Trophoblast cell (in vitro differentiated cells and primary cell): ENCODE measurements around the gene GLOD5.

ENCODE experiments used
- DNase-seq, 2 donors: peaks; one replicate each; pipeline ENCODE4 v3.0.0-alpha.2; 2016
- H2AFZ ChIP-seq: 2 replicates; pipeline ENCODE4 v1.6.1; 2013; ENCODE audit warnings: low read length, moderate library complexity, mild to moderate bottlenecking; ENCODE audit not compliant: insufficient read depth, poor library complexity
- H2AK5ac ChIP-seq: 2 replicates; pipeline ENCODE4 v1.6.1; 2013; ENCODE audit warnings: mild to moderate bottlenecking, low read length
- H2BK120ac ChIP-seq: 2 replicates; pipeline ENCODE4 v1.6.1; 2013; ENCODE audit warnings: low read length, mild to moderate bottlenecking, moderate library complexity; ENCODE audit not compliant: insufficient read depth, poor library complexity
- H2BK12ac ChIP-seq: 2 replicates; pipeline ENCODE4 v1.6.1; 2013; ENCODE audit warnings: mild to moderate bottlenecking, low read length, moderate library complexity
- H2BK5ac ChIP-seq: 2 replicates; pipeline ENCODE4 v1.6.1; 2013; ENCODE audit warnings: low read length, low read depth, moderate library complexity, mild to moderate bottlenecking; ENCODE audit not compliant: poor library complexity
- H3K14ac ChIP-seq: 2 replicates; pipeline ENCODE4 v1.6.1; 2013; ENCODE audit warnings: mild to moderate bottlenecking, low read length
- H3K18ac ChIP-seq: 2 replicates; pipeline ENCODE4 v1.6.1; 2013; ENCODE audit warnings: mild to moderate bottlenecking, low read length
- H3K23ac ChIP-seq: 2 replicates; pipeline ENCODE4 v1.6.1; 2013; ENCODE audit warnings: low read length
- H3K27ac ChIP-seq: 2 replicates; pipeline ENCODE4 v1.5.1; 2013; ENCODE audit warnings: low read depth, mild to moderate bottlenecking, inconsistent platforms, low read length, moderate library complexity
- H3K27me3 ChIP-seq: 2 replicates; pipeline ENCODE4 v1.6.1; 2013; ENCODE audit warnings: inconsistent platforms, mild to moderate bottlenecking, low read length, moderate library complexity; ENCODE audit not compliant: insufficient read depth
- H3K36me3 ChIP-seq, 2 experiments: 1 replicate in 1 of 2; 2 replicates in 1 of 2; pipeline ENCODE4 v1.6.1; 2013; ENCODE audit warnings: low read length in 2 of 2, mild to moderate bottlenecking in 2 of 2, moderate library complexity in 1 of 2; ENCODE audit not compliant: insufficient read depth in 2 of 2, control insufficient read depth in 1 of 2
- H3K4ac ChIP-seq: 2 replicates; pipeline ENCODE4 v1.6.1; 2013; ENCODE audit warnings: low read depth, mild to moderate bottlenecking, low read length, moderate library complexity
- H3K4me1 ChIP-seq, 2 experiments: 1 replicate in 1 of 2; 2 replicates in 1 of 2; pipeline ENCODE4 v1.6.1; 2013; ENCODE audit warnings: low read length in 2 of 2, mild to moderate bottlenecking in 2 of 2, moderate library complexity in 1 of 2; ENCODE audit not compliant: insufficient read depth in 2 of 2, control insufficient read depth in 1 of 2
- H3K4me2 ChIP-seq: 2 replicates; pipeline ENCODE4 v1.6.1; 2013; ENCODE audit warnings: inconsistent platforms, mild to moderate bottlenecking, low read length, moderate library complexity
- H3K4me3 ChIP-seq: 2 replicates; pipeline ENCODE4 v1.5.1; 2013; ENCODE audit warnings: mild to moderate bottlenecking, low read depth, low read length, inconsistent platforms
- H3K79me1 ChIP-seq: one replicate; pipeline ENCODE4 v1.6.1; 2013; ENCODE audit warnings: low read length
- H3K79me2 ChIP-seq: 2 replicates; pipeline ENCODE4 v1.6.1; 2013; ENCODE audit warnings: low read length, mild to moderate bottlenecking; ENCODE audit not compliant: control insufficient read depth, insufficient read depth, poor library complexity
- H3K9ac ChIP-seq: 2 replicates; pipeline ENCODE4 v1.6.1; 2013; ENCODE audit warnings: mild to moderate bottlenecking, low read length
- H3K9me3 ChIP-seq: 2 replicates; pipeline ENCODE4 v1.6.1; 2013; ENCODE audit warnings: low read depth, mild to moderate bottlenecking, control low read depth, inconsistent platforms, low read length; ENCODE audit not compliant: insufficient read depth
- H4K12ac ChIP-seq: 2 replicates; pipeline ENCODE4 v1.6.1; 2013; ENCODE audit warnings: low read depth, mild to moderate bottlenecking, low read length, moderate library complexity
- H4K8ac ChIP-seq: 2 replicates; pipeline ENCODE4 v1.6.1; 2013; ENCODE audit warnings: low read depth, mild to moderate bottlenecking, low read length, moderate library complexity
- H4K91ac ChIP-seq: one replicate; pipeline ENCODE4 v1.6.1; 2013; ENCODE audit warnings: low read depth, mild to moderate bottlenecking, low read length, moderate library complexity
- WGBS: extraction: QIAGEN DNeasy Blood & Tissue Kit; methylation state at CpG from one replicate; pipeline ENCODE4 v1.1.7; 2013; ENCODE audit warnings: missing lambda C conversion rate; ENCODE audit not compliant: insufficient read length, insufficient coverage; ENCODE audit errors: extremely low coverage; 5-methylcytosine and 5-hydroxymethylcytosine counted together

The GLOD5 gene

DNA sequence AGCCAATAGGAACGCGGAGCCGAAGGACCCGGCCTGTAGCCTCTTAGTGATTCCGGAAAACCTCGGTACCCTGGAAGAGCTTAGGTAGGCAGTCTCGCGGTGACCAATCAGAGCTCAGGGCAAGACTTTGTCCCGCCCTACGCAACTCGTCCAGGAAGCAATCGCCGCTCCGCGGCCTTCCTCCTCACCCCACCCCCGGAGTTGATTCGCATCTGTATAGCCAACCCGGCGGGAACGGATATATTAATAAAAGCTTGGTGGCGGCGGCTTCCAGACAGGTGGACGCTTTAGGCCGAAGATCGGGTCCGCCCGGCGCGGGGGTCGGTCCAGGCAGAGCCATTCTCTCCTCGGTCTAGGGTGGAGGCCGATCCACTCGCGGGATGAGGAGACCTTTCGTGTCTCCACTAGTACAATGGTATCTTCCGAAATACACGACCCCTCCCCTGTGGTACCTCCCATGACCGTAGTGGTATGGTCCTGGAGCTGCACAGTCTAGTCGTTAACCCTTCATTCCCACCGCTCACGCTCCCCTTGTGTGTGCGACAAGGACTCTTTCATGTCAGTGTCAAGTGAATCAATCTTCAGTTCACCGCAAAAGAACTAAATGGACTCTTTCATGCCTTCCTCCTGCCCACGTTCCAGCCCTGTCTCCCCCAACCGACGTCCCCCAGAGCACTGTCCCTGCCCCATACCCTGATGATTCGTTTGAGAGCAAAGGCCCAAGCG lies 24.2 kb upstream of the GLOD5 start:
- H3K36me3 ChIP-seq: no peaks in the 10 kb centered on the region
- peak overlapping the region; percentile 68 for H3K18ac ChIP-seq
- no peak overlapping the region for H3K23ac ChIP-seq
- no peak overlapping the region for H2AK5ac ChIP-seq
- H3K9me3 ChIP-seq: no peaks in the 10 kb centered on the region
- peak overlapping the region; percentile 59 for H2BK5ac ChIP-seq
- peaks cover 10% of the 10 kb centered on the region for H3K79me1 ChIP-seq
- H3K14ac ChIP-seq: peak overlapping the region; percentile 70
- H4K12ac ChIP-seq: peak overlapping the region; percentile 80
- H3K27ac ChIP-seq: peak overlapping the region; percentile 94
- peak; percentile 91 to 94 for DNase-seq
- peak overlapping the region; percentile 83 for H2BK120ac ChIP-seq
- H3K79me2 ChIP-seq: peaks cover 3% of the 10 kb centered on the region
- H2BK12ac ChIP-seq: no peak overlapping the region
- H3K27me3 ChIP-seq: no peaks in the 10 kb centered on the region
- peak overlapping the region; percentile 83 for H3K4me3 ChIP-seq
- peaks cover 5 to 6% of the 10 kb centered on the region in 2 experiments for H3K4me1 ChIP-seq
- peak overlapping the region; percentile 68 for H2AFZ ChIP-seq
- WGBS: no CpG with 5 or more reads among the region's 48 CpGs
- peak overlapping the region; percentile 98 for H4K8ac ChIP-seq
- H3K4ac ChIP-seq: peak overlapping the region; percentile 83
- H3K9ac ChIP-seq: peak overlapping the region; percentile 83
- peak overlapping the region; percentile 96 for H4K91ac ChIP-seq
- peak overlapping the region; percentile 74 for H3K4me2 ChIP-seq

DNA sequence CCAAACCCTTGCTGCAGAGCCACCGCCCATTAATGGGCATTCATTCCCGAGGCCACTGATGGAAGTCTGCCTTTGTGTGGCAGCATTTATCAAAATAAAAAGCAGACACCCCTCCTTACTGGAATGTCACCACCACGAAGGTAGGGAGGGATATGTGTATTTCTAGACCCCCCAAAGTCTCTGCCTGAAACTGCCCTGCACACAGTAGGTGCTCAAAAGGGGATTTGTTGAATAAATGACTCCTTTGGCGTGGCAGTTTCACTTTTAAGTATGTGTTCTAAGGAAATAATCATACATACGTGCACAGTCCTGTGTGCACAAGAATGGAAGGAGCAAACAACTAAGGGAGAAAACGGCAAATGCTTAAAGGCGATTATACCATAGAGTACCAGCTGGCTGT lies 23.6 kb upstream of the GLOD5 start:
- H2AK5ac ChIP-seq: no peak overlapping the region
- H3K18ac ChIP-seq: peak overlapping the region; percentile 68
- peak overlapping the region; percentile 73 for H2BK120ac ChIP-seq
- peaks cover 3% of the 10 kb centered on the region for H3K79me2 ChIP-seq
- peaks cover 10% of the 10 kb centered on the region for H3K79me1 ChIP-seq
- peak overlapping the region; percentile 80 for H4K12ac ChIP-seq
- peak overlapping the region; percentile 68 for H2AFZ ChIP-seq
- peak overlapping the region; percentile 80 for H3K4ac ChIP-seq
- peak overlapping the region; percentile 94 for H3K27ac ChIP-seq
- H4K91ac ChIP-seq: peak overlapping the region; percentile 96
- H2BK12ac ChIP-seq: no peak overlapping the region
- no CpG with 5 or more reads among the region's 7 CpGs for WGBS
- peak overlapping the region; percentile 83 for H3K4me3 ChIP-seq
- H3K23ac ChIP-seq: no peak overlapping the region
- H3K14ac ChIP-seq: peak overlapping the region; percentile 70
- no peaks in the 10 kb centered on the region for H3K9me3 ChIP-seq
- peak overlapping the region; percentile 74 for H3K4me2 ChIP-seq
- peak overlapping the region; percentile 83 for H3K9ac ChIP-seq
- H3K27me3 ChIP-seq: no peaks in the 10 kb centered on the region
- DNase-seq: no peak
- H2BK5ac ChIP-seq: peak overlapping the region; percentile 59
- H3K4me1 ChIP-seq: peaks cover 5 to 6% of the 10 kb centered on the region in 2 experiments
- no peaks in the 10 kb centered on the region for H3K36me3 ChIP-seq
- H4K8ac ChIP-seq: peak overlapping the region; percentile 98

DNA sequence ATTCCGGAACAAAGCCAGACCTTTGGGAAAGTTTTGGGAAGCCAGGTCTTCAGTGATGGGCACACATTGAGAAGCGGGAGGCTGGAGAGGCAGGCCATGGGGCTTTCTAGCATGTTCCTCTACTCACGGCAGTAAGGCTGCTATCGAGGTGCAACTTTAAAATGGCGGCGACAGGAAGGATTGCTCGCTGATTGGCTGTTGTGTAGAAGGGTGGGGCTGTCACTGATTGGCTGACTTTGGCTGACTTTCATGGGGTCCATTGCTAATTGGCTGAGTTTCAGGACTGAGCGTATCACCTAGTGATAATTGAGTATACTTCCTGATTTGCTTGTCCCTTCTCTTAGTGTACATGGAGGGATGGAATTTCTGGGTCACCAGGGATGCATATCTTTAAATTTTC lies 19.7 kb upstream of the GLOD5 start:
- Histone ChIP-seq H3K27ac (no peak overlapping the region), H3K4me2 (no peak overlapping the region), H2AFZ (no peak overlapping the region), H4K91ac (no peak overlapping the region), H2AK5ac (no peak overlapping the region), H2BK12ac (no peak overlapping the region), H2BK120ac (no peak overlapping the region), H2BK5ac (no peak overlapping the region), H3K79me1 (peaks cover 6% of the 10 kb centered on the region), H3K4me3 (no peak overlapping the region), H3K18ac (no peak overlapping the region), H4K8ac (no peak overlapping the region), H3K4ac (no peak overlapping the region), H3K9ac (no peak overlapping the region), H4K12ac (no peak overlapping the region), H3K79me2 (peaks cover 3% of the 10 kb centered on the region), H3K27me3 (no peaks in the 10 kb centered on the region), H3K23ac (no peak overlapping the region), H3K14ac (no peak overlapping the region), H3K9me3 (no peaks in the 10 kb centered on the region), H3K4me1 (peaks cover 5 to 6% of the 10 kb centered on the region in 2 experiments), H3K36me3 (no peaks in the 10 kb centered on the region)
- no peak for DNase-seq
- no CpG with 5 or more reads among the region's 8 CpGs for WGBS

DNA sequence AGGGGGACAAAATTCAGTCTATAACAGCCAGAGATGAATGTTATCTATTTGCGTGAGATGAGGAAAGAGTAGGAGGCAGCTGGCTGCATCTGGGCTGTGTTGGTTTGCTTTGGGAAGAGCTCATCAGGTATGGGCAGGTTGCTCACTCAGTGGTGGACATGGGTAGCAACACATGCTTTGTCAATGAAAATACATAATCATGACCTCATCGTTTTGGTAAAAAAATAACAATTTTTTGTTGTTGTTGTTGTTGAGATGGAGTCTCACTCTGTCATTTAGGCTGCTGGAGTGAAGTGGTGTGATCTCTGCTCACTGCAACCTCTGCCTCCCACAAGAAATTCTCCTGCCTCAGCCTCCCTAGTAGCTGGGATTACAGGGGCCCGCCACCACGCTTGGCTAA lies 16.3 kb upstream of the GLOD5 start:
- Histone ChIP-seq H2BK120ac (no peak overlapping the region), H3K27me3 (no peaks in the 10 kb centered on the region), H3K9me3 (no peaks in the 10 kb centered on the region), H3K18ac (no peak overlapping the region), H3K4ac (no peak overlapping the region), H3K14ac (no peak overlapping the region), H3K36me3 (no peaks in the 10 kb centered on the region), H3K4me3 (no peak overlapping the region), H3K23ac (no peak overlapping the region), H4K91ac (no peak overlapping the region), H3K4me2 (no peak overlapping the region), H3K27ac (no peak overlapping the region), H3K79me2 (no peaks in the 10 kb centered on the region), H2AFZ (no peak overlapping the region), H4K12ac (no peak overlapping the region), H2BK12ac (no peak overlapping the region), H3K79me1 (no peaks in the 10 kb centered on the region), H2BK5ac (no peak overlapping the region), H2AK5ac (no peak overlapping the region), H3K4me1 (no peaks in the 10 kb centered on the region), H4K8ac (no peak overlapping the region), H3K9ac (no peak overlapping the region)
- DNase-seq: no peak
- no CpG with 5 or more reads among the region's 4 CpGs for WGBS
